ENCODE data around the gene SPOCK2. TPM values are rescaled to one million over a fixed set of nuclear protein-coding genes. Genes with fewer than 3 reads are reported as not detected.
A peak's percentile ranks its signal among the peaks of the same experiment; 100 is the strongest.

SPOCK2 gene
- total RNA-seq, 1 donor from 2014 or later: 3.2 TPM

DNA sequence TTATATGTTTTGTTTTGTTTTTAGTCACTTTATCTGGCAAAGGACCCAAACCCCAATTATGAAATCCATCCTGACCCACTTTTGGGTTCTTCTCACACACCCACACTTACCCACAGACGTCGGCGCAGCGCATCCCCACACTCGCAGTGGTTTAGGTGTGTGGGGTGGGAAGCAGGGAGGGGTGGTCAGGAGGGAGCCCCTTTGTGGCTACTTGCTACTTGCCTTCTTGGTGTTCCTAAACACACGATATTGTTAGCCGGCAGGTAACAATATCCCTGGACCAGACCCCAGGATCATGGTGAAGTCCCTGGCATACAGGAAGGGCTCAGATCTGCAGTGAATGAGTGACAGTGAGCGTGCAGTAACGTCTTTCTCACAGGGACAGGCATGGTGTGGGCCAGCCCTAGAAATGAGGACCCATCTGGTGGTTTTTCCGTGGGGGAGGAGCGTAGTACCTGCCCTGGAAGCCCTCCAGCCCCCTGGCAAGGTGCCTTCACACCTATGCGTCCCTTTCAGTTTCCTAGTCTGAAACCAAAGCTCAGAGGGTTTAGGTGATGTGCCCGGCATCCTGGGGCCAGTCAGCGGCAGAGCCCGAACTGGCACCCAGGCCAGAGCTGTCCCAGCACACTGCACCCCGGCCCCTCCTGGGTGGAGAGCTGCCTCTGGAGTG is 4.4 kb downstream of the SPOCK2 start:
- no peak overlapping the region for H3K9ac ChIP-seq
- no peak overlapping the region for H3K4me2 ChIP-seq
- H3K36me3 Mint-ChIP-seq: peaks cover 2% of the 10 kb centered on the region
- H4K20me1 ChIP-seq (ENCODE audit: low read depth): no peaks in the 10 kb centered on the region
- H2AFZ ChIP-seq (replicated peaks): no peak overlapping the region
- peaks cover 27% of the 10 kb centered on the region for H3K27me3 Mint-ChIP-seq (ENCODE audit: insufficient read depth, low read depth)
- peaks cover 45% of the 10 kb centered on the region for H3K4me1 ChIP-seq
- no peaks in the 10 kb centered on the region for H3K9me3 ChIP-seq (ENCODE audit: low read depth)
- peaks cover 21% of the 10 kb centered on the region for H3F3A ChIP-seq (ENCODE audit: low read depth)
- TF ChIP-seq EZH2 (IDR thresholded peaks at IDR 0.05): no peak
- TF ChIP-seq, protein P1, sequence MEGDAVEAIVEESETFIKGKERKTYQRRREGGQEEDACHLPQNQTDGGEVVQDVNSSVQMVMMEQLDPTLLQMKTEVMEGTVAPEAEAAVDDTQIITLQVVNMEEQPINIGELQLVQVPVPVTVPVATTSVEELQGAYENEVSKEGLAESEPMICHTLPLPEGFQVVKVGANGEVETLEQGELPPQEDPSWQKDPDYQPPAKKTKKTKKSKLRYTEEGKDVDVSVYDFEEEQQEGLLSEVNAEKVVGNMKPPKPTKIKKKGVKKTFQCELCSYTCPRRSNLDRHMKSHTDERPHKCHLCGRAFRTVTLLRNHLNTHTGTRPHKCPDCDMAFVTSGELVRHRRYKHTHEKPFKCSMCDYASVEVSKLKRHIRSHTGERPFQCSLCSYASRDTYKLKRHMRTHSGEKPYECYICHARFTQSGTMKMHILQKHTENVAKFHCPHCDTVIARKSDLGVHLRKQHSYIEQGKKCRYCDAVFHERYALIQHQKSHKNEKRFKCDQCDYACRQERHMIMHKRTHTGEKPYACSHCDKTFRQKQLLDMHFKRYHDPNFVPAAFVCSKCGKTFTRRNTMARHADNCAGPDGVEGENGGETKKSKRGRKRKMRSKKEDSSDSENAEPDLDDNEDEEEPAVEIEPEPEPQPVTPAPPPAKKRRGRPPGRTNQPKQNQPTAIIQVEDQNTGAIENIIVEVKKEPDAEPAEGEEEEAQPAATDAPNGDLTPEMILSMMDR (IDR thresholded peaks at IDR 0.05): no peak
- no peak for TF ChIP-seq EZH2phosphoT487 (IDR thresholded peaks at IDR 0.05)
- H3K4me3 Mint-ChIP-seq: no peak overlapping the region
- no peaks in the 10 kb centered on the region for H3K79me2 ChIP-seq (ENCODE audit: low read depth)
- H3K4me1 Mint-ChIP-seq: peaks cover 45% of the 10 kb centered on the region
- peak overlapping the region; percentile 70 for H3K27ac Mint-ChIP-seq
- H3K27ac ChIP-seq: no peak overlapping the region
- no peak for DNase-seq (ENCODE audit: low spot score)
- no peak overlapping the region for H3K4me3 ChIP-seq
- H3K36me3 ChIP-seq: no peaks in the 10 kb centered on the region
- peaks cover 53% of the 10 kb centered on the region for H3K27me3 ChIP-seq
- H3K9me3 Mint-ChIP-seq: no peaks in the 10 kb centered on the region

DNA sequence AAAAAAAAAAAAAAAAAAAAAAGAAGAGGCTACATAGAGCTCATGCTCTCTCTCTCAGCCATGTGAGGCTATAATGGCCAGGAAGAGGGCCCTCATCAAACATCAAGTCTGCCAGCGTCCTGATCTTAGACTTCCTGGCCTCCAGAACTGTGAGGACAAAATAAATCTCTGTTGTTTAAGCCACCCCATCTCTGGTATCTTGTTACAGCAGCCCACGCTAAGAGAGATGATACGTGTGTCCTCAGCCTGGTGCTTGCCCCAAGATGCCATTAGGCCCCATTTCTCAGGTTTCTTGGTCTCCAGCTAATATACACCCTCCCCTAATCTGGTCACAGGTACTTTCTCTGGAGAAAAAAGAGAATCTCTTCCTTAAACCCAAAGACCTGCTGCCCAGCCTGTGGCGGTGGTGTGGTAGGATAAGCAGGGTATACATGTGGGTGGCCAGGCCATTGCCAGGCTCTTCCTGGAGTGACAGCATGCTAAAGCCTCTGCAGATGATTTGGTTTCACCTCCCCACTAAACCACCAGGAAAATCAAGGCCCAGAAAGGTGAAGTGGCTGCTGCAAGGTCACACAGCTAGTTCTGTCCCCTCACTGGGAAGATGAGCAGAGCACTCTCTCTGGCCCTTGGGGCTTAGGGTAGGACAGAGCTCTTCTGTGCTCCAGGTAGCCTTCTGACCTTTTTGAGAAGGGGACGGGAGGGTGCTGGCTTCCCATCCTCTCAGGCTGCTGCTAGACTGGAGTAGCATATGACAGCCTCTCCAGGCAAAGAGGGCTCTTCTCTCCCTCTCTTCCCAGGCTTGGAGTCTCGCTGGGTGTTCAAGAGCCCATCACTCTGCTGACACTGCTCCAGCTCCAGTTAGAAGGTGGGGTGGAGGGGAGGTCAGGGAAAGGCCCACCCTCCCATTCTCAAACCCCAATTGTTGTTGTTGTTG is 5.2 kb downstream of the SPOCK2 start:
- Mint-ChIP-seq H3K4me1 (peaks cover 44% of the 10 kb centered on the region), H3K36me3 (no peaks in the 10 kb centered on the region), H3K4me3 (no peak overlapping the region), H3K9me3 (no peaks in the 10 kb centered on the region), H3K27me3 (ENCODE audit: insufficient read depth, low read depth) (peaks cover 21% of the 10 kb centered on the region), H3K27ac (peak overlapping the region; percentile 70)
- no peak overlapping the region for H2AFZ ChIP-seq (replicated peaks)
- no peaks in the 10 kb centered on the region for H3K36me3 ChIP-seq
- H3K9me3 ChIP-seq (ENCODE audit: low read depth): no peaks in the 10 kb centered on the region
- H3K4me2 ChIP-seq: no peak overlapping the region
- DNase-seq (ENCODE audit: low spot score): no peak
- no peak overlapping the region for H3K4me3 ChIP-seq
- peaks cover 17% of the 10 kb centered on the region for H3F3A ChIP-seq (ENCODE audit: low read depth)
- no peak overlapping the region for H3K9ac ChIP-seq
- peaks cover 40% of the 10 kb centered on the region for H3K4me1 ChIP-seq
- H4K20me1 ChIP-seq (ENCODE audit: low read depth): no peaks in the 10 kb centered on the region
- TF ChIP-seq EZH2phosphoT487 (IDR thresholded peaks at IDR 0.05) (no peak), EZH2 (IDR thresholded peaks at IDR 0.05) (no peak)
- TF ChIP-seq, protein P1 (IDR thresholded peaks at IDR 0.05): no peak
- H3K79me2 ChIP-seq (ENCODE audit: low read depth): no peaks in the 10 kb centered on the region
- H3K27me3 ChIP-seq: peaks cover 44% of the 10 kb centered on the region
- no peak overlapping the region for H3K27ac ChIP-seq

GRCh38 chr10:72081772-72082590 is 6.4 kb downstream of the SPOCK2 start:
- Mint-ChIP-seq H3K4me3 (no peak overlapping the region), H3K27me3 (ENCODE audit: insufficient read depth, low read depth) (peaks cover 19% of the 10 kb centered on the region), H3K27ac (no peak overlapping the region), H3K4me1 (peaks cover 47% of the 10 kb centered on the region), H3K36me3 (no peaks in the 10 kb centered on the region), H3K9me3 (no peaks in the 10 kb centered on the region)
- Histone ChIP-seq H3K9me3 (ENCODE audit: low read depth) (no peaks in the 10 kb centered on the region), H3K36me3 (no peaks in the 10 kb centered on the region), H3K79me2 (ENCODE audit: low read depth) (no peaks in the 10 kb centered on the region), H3F3A (ENCODE audit: low read depth) (peaks cover 17% of the 10 kb centered on the region), H4K20me1 (ENCODE audit: low read depth) (no peaks in the 10 kb centered on the region), H3K4me1 (peaks cover 30% of the 10 kb centered on the region), H3K4me2 (no peak overlapping the region), H2AFZ (replicated peaks) (no peak overlapping the region), H3K9ac (no peak overlapping the region), H3K27ac (no peak overlapping the region), H3K27me3 (peaks cover 33% of the 10 kb centered on the region), H3K4me3 (no peak overlapping the region)
- TF ChIP-seq EZH2 (IDR thresholded peaks at IDR 0.05) (no peak), EZH2phosphoT487 (IDR thresholded peaks at IDR 0.05) (no peak)
- TF ChIP-seq, protein P1 (IDR thresholded peaks at IDR 0.05): no peak
- no peak for DNase-seq (ENCODE audit: low spot score)

Data from neural progenitor cell (in vitro differentiated cells).